Measurements from ENCODE around the gene TMPRSS12. TPM values are rescaled to one million over a fixed set of nuclear protein-coding genes. Genes with fewer than 3 reads are reported as not detected.
A peak's percentile ranks its signal among the peaks of the same experiment; 100 is the strongest.

TMPRSS12 gene
- total and polyA plus RNA-seq, 9 of the 15 experiments (the other 6 are each of a cell fraction or from before 2014, with no cell fraction given), result 0.04 TPM; not detected in 8

- TF ChIP-seq MYBL2 (IDR thresholded peaks at IDR 0.05; ENCODE audit: low read depth), result peak; percentile 78
- TF ChIP-seq MYBL2 (CRISPR knock-in tag; IDR thresholded peaks at IDR 0.05; ENCODE audit: borderline replicate concordance), result no peak
- TF ChIP-seq NR2C1 (IDR thresholded peaks at IDR 0.05), result peak; percentile 22; the same call in 1 of the 2 replicates
- TF ChIP-seq NR2C1 (tag; IDR thresholded peaks at IDR 0.05), result 0 out of 2 replicates have a peak, but pooled peaks have one; percentile 21
- TF ChIP-seq ATF3 (IDR thresholded peaks at IDR 0.05), result no peak
- TF ChIP-seq ATF3 (CRISPR knock-in tag; conservative IDR thresholded peaks at IDR 0.05), result 0 out of 2 replicates have a peak, but pooled peaks have one; percentile 28
- TF ChIP-seq ZNF589 (CRISPR knock-in tag; IDR thresholded peaks at IDR 0.05; ENCODE audit: low read depth), result 0 out of 2 replicates have a peak, but pooled peaks have one; percentile 31
- no peak for TF ChIP-seq E2F8 (IDR thresholded peaks at IDR 0.05; ENCODE audit: low read depth, partially characterized antibody)
- peak; percentile 28 for TF ChIP-seq TBP (optimal IDR thresholded peaks at IDR 0.05; ENCODE audit: low read depth, low read length)
- peak; percentile 55 for TF ChIP-seq DACH1 (IDR thresholded peaks at IDR 0.05; ENCODE audit: partially characterized antibody)
- peak; percentile 21 for TF ChIP-seq MYC (IDR thresholded peaks at IDR 0.05; ENCODE audit: low read depth, low read length)
- no peak for TF ChIP-seq MYC (CRISPR knock-in tag; IDR thresholded peaks at IDR 0.05; ENCODE audit: borderline replicate concordance, low read depth)
- peak; percentile 75 for TF ChIP-seq ZKSCAN1 (IDR thresholded peaks at IDR 0.05; ENCODE audit: low read depth, low read length)
- TF ChIP-seq POLR2H (tag; IDR thresholded peaks at IDR 0.05; ENCODE audit: low read depth), result peak; percentile 74
- TF ChIP-seq C11orf30 (IDR thresholded peaks at IDR 0.05; ENCODE audit: low read depth), result peak; percentile 20; the same call in 1 of the 2 replicates
- TF ChIP-seq NFYB (IDR thresholded peaks at IDR 0.05; ENCODE audit: extremely low read depth, insufficient read length), result peak; percentile 62
- peak; percentile 48 for TF ChIP-seq PRDM10 (IDR thresholded peaks at IDR 0.05; ENCODE audit: partially characterized antibody)
- TF ChIP-seq ZNF449 (CRISPR knock-in tag; IDR thresholded peaks at IDR 0.05), result no peak
Measured at GRCh38 chr12:50924439-50925341, 82.0 kb downstream of the TMPRSS12 start (continued).
